ENCODE measurements around the gene VNN1. TPM values are rescaled to one million over a fixed set of nuclear protein-coding genes. Genes with fewer than 3 reads are reported as not detected.

The VNN1 gene
- total RNA-seq, 1 donor from 2014 or later = not detected

DNA sequence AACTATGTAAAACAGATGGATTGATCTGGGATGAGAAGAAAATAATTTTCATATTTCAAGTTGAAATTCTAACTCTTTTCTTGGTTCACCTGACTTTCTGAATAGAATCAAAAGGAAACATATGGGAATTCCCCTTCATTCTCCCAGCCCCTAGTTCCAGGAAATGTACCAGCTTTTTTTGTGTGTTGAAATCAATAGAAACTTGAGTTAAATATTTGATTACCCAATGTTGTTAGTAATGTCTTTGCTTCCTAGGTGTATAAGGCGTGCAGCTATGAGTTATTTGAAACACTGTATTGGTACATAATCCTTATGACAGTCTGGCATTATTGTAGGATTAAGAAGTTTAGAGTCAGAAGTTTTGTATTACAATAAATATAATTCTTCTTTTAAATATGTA is 22.4 kb upstream of the VNN1 start:
- peaks cover 16% of the 10 kb centered on the region for H3K27me3 Mint-ChIP-seq
- peaks cover 1% of the 10 kb centered on the region for H3K36me3 Mint-ChIP-seq (ENCODE audit: low read depth)
- no peak overlapping the region for H3K4me3 Mint-ChIP-seq
- no peak for DNase-seq
- H3K4me1 Mint-ChIP-seq = peaks cover 17% of the 10 kb centered on the region
- intact Hi-C loops (cut with micrococcal nuclease) = no loop called here
- no peak overlapping the region for H3K27ac Mint-ChIP-seq
- peaks cover 24% of the 10 kb centered on the region for H3K9me3 Mint-ChIP-seq

DNA sequence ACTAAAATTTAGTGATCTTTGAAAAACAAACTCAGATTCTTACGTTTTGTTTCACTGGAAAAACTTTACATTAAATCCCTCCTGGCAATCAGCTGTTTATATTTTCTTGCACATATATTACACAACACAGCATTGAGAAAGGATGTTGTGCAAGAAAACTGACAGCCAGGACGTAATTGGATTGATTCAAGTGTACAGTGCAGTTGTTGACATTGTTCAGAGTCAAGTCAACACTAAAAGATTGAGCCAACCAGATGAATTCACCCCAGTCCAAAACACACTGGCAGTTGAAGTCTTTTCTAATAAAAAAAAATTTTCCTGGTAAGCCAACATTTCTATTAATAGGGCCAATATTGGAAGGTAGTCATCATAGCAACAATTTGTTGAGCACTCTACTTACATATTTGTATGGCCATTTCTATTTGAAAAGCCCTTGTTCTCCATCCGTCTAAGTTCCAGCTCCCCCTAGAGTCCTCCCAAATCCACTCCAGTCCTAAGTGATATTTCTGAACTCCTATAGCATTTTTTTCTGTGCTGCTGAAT is 20.9 kb upstream of the VNN1 start:
- H3K4me3 Mint-ChIP-seq = no peak overlapping the region
- peaks cover 16% of the 10 kb centered on the region for H3K27me3 Mint-ChIP-seq
- H3K27ac Mint-ChIP-seq = no peak overlapping the region
- peaks cover 17% of the 10 kb centered on the region for H3K4me1 Mint-ChIP-seq
- no peaks in the 10 kb centered on the region for H3K36me3 Mint-ChIP-seq (ENCODE audit: low read depth)
- peaks cover 23% of the 10 kb centered on the region for H3K9me3 Mint-ChIP-seq
- intact Hi-C loops (cut with micrococcal nuclease) = no loop called here
- DNase-seq = no peak

DNA sequence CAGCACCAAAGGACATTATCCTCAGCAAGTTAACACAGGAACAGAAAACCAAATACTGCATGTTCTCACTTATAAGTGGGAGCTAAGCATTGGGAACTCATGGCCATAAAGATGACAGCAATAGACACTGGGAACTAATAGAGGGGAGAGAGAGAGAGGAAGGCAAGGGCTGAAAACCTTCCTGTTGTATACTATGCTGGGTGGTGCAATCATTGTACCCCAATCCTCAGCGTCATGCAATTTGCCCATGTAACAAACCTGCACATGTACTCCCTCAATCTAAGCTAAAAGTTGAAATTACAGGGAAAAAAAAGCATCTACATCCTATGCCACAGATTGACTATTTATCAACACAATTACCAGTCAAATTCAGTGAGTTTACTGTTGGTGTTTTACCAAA is 20.0 kb upstream of the VNN1 start:
- no peaks in the 10 kb centered on the region for H3K36me3 Mint-ChIP-seq (ENCODE audit: low read depth)
- H3K4me1 Mint-ChIP-seq = peaks cover 17% of the 10 kb centered on the region
- H3K27ac Mint-ChIP-seq = no peak overlapping the region
- no peak overlapping the region for H3K4me3 Mint-ChIP-seq
- peaks cover 15% of the 10 kb centered on the region for H3K27me3 Mint-ChIP-seq
- peaks cover 16% of the 10 kb centered on the region for H3K9me3 Mint-ChIP-seq
- intact Hi-C loops (cut with micrococcal nuclease) = no loop called here
- no peak for DNase-seq

DNA sequence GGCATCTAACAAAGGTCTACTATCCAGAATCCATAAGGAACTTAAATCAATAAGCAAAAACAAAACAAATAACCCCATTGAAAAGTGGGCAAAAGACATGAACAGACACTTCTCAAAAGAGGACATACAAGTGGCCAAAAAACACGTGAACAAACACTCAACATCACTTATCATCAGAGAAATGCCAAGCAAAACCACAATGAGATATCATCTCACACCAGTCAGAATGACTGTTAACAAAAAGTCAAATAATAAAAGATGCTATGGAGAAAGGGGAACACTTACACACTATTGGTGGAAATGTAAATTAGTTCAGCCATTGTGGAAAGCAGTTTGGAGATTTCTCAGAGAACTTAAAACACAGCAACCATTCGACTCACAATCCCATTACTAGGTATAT is 19.4 kb upstream of the VNN1 start:
- intact Hi-C loops (cut with micrococcal nuclease) = no loop called here
- Mint-ChIP-seq H3K27me3 (peaks cover 15% of the 10 kb centered on the region), H3K27ac (no peak overlapping the region), H3K4me3 (no peak overlapping the region), H3K36me3 (ENCODE audit: low read depth) (no peaks in the 10 kb centered on the region), H3K4me1 (peaks cover 17% of the 10 kb centered on the region), H3K9me3 (peaks cover 11% of the 10 kb centered on the region)
- DNase-seq = no peak

DNA sequence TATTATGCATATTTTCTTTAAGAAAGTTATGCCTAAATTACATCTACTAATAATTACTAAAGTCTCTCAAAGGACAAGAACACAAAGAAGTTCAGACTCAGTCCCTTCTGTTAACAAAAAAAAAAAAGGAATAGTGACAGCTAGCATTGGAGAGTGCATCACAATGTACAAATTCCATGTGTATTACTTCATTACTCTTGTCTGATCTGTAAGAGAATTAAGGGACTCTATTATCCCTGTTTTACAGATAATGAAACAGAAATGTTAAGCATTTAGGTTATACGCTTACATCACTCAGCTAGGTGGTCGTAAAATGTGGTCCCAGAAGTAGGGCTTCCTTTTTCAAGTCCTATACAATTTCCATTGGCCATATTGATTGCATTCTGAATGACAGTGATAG is 17.2 kb upstream of the VNN1 start:
- no peaks in the 10 kb centered on the region for H3K9me3 Mint-ChIP-seq
- H3K27me3 Mint-ChIP-seq = peaks cover 10% of the 10 kb centered on the region
- H3K4me3 Mint-ChIP-seq = no peak overlapping the region
- H3K4me1 Mint-ChIP-seq = peaks cover 12% of the 10 kb centered on the region
- DNase-seq = no peak
- no peaks in the 10 kb centered on the region for H3K36me3 Mint-ChIP-seq (ENCODE audit: low read depth)
- no peak overlapping the region for H3K27ac Mint-ChIP-seq
- intact Hi-C loops (cut with micrococcal nuclease) = no loop called here

DNA sequence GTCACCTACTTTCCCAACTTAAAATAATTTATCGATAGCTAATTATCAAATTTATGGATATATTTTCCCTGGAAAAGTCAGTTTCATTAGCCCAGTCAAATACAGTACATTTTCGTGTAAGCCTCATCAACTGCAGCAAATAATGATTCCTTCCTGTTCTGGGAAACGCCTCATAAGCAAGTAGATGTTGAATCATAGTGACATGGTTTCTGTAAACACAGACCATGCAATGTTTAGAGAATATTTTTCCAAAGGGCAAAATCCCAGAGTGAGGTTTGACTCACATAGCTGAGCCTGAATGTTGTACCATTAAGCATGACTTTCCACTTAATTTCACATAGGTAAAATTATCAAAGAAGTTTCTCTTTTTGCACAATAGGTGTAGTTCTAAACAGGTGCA is 16.7 kb upstream of the VNN1 start:
- peaks cover 10% of the 10 kb centered on the region for H3K27me3 Mint-ChIP-seq

DNA sequence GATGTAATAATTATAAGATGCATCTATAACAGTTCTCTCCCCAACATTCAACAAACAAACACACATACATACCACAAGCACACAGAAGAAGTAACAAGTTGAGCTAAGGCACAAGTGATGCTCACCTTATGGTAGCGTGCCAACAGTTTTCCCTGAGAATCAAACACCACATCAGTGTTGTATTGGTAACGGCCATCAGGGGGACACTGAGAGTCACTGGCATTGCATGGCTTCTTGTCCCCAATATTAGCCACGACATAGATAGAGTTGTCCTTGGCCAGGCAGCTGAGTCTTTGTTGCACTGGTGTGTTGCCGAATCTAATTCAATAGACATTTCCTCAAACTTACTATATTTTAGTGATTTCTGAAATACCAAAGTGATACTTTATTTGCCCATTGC is 14.8 kb upstream of the VNN1 start:
- no peak overlapping the region for H3K27ac Mint-ChIP-seq
- no peaks in the 10 kb centered on the region for H3K36me3 Mint-ChIP-seq (ENCODE audit: low read depth)
- peaks cover 9% of the 10 kb centered on the region for H3K27me3 Mint-ChIP-seq
- peaks cover 11% of the 10 kb centered on the region for H3K4me1 Mint-ChIP-seq
- intact Hi-C loops (cut with micrococcal nuclease) = no loop called here
- H3K4me3 Mint-ChIP-seq = no peak overlapping the region
- no peaks in the 10 kb centered on the region for H3K9me3 Mint-ChIP-seq
- DNase-seq = no peak

More for the DNA sequence above, 16.7 kb upstream of the VNN1 start:
- DNase-seq = no peak
- Mint-ChIP-seq H3K27ac (no peak overlapping the region), H3K9me3 (no peaks in the 10 kb centered on the region), H3K4me3 (no peak overlapping the region), H3K4me1 (peaks cover 11% of the 10 kb centered on the region), H3K36me3 (ENCODE audit: low read depth) (no peaks in the 10 kb centered on the region)
- intact Hi-C loops (cut with micrococcal nuclease) = no loop called here

DNA sequence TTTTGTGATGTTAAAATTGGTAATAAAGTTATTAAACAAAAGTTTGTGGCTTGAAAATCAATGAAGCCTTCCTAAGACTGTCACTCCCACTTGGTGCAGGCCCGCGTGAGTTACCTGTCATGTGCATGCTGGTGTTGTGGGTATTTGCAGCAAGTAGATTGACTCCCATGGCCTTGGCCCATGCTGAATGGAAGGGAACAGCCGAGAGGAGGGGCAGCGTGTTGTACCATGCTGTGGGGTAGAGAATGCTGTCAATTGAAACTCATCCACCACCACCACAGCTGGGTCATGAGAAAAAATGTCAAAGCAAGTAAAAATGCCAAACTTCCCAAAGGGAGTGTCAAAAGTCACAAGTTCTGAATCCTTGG is 12.7 kb upstream of the VNN1 start:
- Mint-ChIP-seq H3K27ac (no peak overlapping the region), H3K36me3 (ENCODE audit: low read depth) (no peaks in the 10 kb centered on the region), H3K9me3 (no peaks in the 10 kb centered on the region), H3K4me3 (no peak overlapping the region), H3K4me1 (peaks cover 8% of the 10 kb centered on the region), H3K27me3 (peaks cover 4% of the 10 kb centered on the region)
- DNase-seq = no peak
- intact Hi-C loops (cut with micrococcal nuclease) = no loop called here

DNA sequence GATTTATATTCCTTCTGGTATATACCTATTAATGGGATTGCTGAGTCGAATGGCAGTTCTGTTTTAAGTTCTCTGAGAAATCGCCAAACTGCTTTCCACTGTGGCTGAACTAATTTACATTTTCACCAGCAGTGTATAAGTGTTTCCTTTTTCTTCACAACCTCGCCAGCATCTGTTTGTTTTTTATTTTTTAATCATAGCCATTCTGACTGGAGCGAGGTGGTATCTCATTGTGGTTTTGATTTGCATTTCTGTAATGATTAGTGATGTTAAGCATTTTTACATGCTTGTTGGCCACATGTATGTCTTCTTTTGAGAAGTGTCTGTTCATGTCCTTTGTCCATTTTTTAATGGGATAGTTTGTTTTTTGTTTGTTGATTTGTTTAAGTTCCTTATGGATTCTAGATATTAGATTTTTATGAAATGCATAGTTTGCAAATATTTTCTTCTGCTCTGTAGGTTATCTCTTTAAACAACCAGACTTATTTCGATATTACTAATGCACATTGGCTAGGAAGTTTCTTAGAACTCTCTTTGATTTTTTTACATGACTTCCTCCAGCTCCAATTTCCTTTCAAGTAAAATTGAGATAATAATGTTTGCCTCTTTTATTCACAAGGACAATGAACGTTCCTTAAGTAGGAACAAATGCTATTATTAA is 12.2 kb upstream of the VNN1 start:
- H3K27ac Mint-ChIP-seq = no peak overlapping the region

DNA sequence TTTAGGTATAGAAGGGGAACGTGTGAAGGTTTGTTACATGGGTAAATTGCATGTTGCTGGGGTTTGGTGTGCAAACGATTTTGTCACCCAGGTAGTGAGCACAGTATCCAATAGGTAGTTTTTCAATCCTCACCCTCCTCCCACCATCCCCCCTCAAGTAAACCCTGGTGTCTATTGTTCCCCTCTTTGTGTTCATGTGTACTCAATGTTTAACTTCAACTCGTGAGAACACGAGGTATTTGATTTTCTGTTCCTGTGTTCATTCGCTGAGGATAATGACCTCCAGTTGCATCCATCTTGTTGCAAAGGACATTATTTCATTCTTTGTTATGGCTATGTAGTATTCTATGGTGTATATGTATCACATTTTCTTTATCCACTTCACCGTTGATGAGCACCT is 11.6 kb upstream of the VNN1 start:
- intact Hi-C loops (cut with micrococcal nuclease) = no loop called here
- H3K27me3 Mint-ChIP-seq = peaks cover 6% of the 10 kb centered on the region
- H3K4me3 Mint-ChIP-seq = no peak overlapping the region
- DNase-seq = no peak
- no peaks in the 10 kb centered on the region for H3K9me3 Mint-ChIP-seq
- H3K4me1 Mint-ChIP-seq = peaks cover 8% of the 10 kb centered on the region
- no peaks in the 10 kb centered on the region for H3K36me3 Mint-ChIP-seq (ENCODE audit: low read depth)
- H3K27ac Mint-ChIP-seq = no peak overlapping the region

More for the DNA sequence above, 12.2 kb upstream of the VNN1 start:
- H3K4me1 Mint-ChIP-seq = peaks cover 8% of the 10 kb centered on the region
- H3K4me3 Mint-ChIP-seq = no peak overlapping the region
- DNase-seq = no peak
- no peaks in the 10 kb centered on the region for H3K36me3 Mint-ChIP-seq (ENCODE audit: low read depth)
- peaks cover 4% of the 10 kb centered on the region for H3K27me3 Mint-ChIP-seq
- intact Hi-C loops (cut with micrococcal nuclease) = no loop called here
- H3K9me3 Mint-ChIP-seq = no peaks in the 10 kb centered on the region

DNA sequence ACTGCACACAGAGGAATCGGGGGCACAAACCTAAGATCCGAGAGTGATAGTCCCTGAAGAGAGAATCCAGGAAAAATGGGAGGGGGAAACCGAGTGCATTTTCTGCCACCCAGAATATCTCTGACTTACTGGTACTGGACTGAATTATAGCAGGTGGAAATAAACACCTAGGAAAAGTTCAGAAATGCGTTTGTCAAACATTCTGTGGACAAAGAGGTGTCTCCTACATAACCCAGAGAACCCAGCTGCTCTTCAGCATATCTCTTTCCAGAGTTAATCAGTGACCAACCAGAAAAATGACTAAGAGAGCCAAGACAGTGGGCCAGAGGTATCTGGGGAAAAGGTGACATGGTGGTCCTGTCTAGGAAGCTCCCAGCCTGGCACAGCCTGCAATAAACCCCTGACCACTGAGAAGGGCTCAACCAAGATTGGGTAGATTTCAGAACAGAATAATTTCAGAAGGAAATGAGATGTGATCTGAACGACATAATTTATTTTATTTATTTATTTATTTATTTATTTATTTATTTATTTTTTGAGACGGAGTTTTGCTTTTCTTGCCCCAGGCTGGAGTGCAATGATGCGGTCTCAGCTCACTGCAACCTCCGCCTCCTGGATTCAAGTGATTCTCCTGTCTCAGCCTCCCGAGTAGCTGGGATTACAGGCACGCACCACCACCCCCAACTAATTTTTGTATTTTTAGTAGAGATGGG is 6.0 kb upstream of the VNN1 start:
- no peak for DNase-seq
- Mint-ChIP-seq H3K4me3 (no peak overlapping the region), H3K27ac (no peak overlapping the region), H3K4me1 (no peaks in the 10 kb centered on the region), H3K36me3 (ENCODE audit: low read depth) (no peaks in the 10 kb centered on the region), H3K9me3 (no peaks in the 10 kb centered on the region), H3K27me3 (peaks cover 13% of the 10 kb centered on the region)
- intact Hi-C loops (cut with micrococcal nuclease) = no loop called here

DNA sequence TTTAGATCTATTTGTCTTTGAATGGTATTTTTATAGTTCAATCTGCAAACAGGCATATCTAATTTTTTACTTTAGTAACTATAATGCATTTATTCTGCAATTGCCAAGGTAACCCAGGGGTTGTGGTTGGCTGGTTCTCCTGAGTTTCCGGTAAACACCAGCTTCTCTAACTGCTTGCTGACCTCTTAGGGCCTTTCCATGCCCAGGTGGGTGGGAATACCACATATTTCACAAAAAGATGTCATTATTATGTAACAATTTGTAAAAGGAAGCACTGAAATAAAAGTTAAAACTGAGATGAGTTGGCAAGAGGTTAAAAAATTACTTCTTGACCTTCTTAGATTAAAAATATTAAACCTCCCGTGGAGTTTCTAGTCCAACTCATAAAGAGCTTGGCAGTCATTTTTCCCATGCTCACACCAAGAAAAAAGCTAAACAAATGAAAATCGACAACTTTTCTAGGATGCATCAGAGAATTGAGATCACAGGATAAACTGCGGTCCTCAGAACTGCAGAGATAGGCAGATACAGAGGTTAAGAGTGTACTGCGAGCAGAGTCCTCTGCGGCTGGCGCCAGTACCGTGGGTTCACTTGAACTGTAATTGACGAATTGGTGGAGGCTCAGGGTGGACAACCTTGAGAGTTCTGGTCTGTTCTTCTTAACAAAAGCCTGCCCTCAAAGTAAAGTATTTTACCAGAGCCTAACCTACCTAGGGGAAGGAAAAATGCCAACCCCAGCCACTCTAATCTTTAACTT is 2.2 kb upstream of the VNN1 start:
- Mint-ChIP-seq H3K4me1 (no peaks in the 10 kb centered on the region), H3K27ac (no peak overlapping the region), H3K36me3 (ENCODE audit: low read depth) (no peaks in the 10 kb centered on the region), H3K27me3 (peaks cover 20% of the 10 kb centered on the region), H3K9me3 (no peaks in the 10 kb centered on the region), H3K4me3 (no peak overlapping the region)
- no peak for DNase-seq
- intact Hi-C loops (cut with micrococcal nuclease) = no loop called here

DNA sequence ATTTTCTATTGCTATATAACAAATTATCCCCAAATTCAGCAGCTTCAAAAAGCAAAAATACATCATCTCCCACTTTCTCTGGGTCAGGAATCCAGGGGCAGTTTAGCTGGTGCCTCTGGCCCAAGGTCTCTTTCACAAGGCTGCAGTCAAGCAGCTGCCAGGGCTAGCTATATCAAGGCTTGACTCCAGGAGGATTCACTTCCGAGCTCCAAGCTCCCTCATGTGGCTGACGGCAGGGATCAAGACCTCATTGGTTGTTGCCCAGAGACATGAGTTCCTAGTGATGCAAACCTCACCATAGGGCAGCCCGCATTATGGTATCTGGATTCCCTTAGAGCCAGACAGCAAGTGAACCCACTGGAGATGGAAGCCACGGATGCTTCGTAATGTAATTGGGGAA is 1.3 kb upstream of the VNN1 start:
- Mint-ChIP-seq H3K27ac (no peak overlapping the region), H3K36me3 (ENCODE audit: low read depth) (no peaks in the 10 kb centered on the region), H3K9me3 (no peaks in the 10 kb centered on the region), H3K4me3 (no peak overlapping the region), H3K4me1 (no peaks in the 10 kb centered on the region), H3K27me3 (peaks cover 19% of the 10 kb centered on the region)
- no peak for DNase-seq
- intact Hi-C loops (cut with micrococcal nuclease) = no loop called here

DNA sequence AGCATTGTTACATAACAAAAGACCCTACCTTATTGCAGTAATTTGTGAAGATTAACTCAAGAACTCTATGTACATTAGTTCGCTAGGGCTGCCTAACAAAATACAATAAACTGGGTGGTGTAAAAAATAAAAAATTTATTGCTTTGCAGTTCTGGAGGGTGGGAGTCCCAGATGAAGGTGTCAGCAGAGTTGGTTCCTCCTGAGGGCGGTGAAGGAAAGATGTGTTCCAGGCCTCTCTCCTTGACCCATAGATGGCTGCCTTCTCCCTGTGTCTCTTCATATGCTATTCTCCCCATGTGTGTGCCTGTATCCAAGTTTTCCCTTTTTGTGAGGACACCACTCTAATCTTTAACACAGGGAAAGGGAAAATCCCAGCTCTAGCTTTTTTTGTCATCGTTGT is 305 bp upstream of the VNN1 start:
- intact Hi-C loops (cut with micrococcal nuclease) = no loop called here
- H3K4me3 Mint-ChIP-seq = no peak overlapping the region
- no peaks in the 10 kb centered on the region for H3K9me3 Mint-ChIP-seq
- H3K36me3 Mint-ChIP-seq (ENCODE audit: low read depth) = no peaks in the 10 kb centered on the region
- H3K27me3 Mint-ChIP-seq = peaks cover 19% of the 10 kb centered on the region
- H3K27ac Mint-ChIP-seq = no peak overlapping the region
- DNase-seq = no peak
- H3K4me1 Mint-ChIP-seq = no peaks in the 10 kb centered on the region

Data from activated CD4-positive, alpha-beta T cell treated with anti-CD3 and anti-CD28 coated beads, Interleukin-2, amount 10 ng/mL, durations not matched to agents 24 days and 14 days (primary cell).